Keratinocyte (primary cell): ENCODE measurements around the gene CFAP61. TPM values are rescaled to one million over a fixed set of nuclear protein-coding genes. Genes with fewer than 3 reads are reported as not detected.

Experiments
- DNase-seq: peaks from one replicate; pipeline ENCODE4 v3.0.0-alpha.2; 2011; ENCODE audit warnings: low read depth, missing footprints, low spot score
- FAIRE-seq: peaks from 2 replicates; lab custom pipeline; 2011; peaks lifted over from hg19 to GRCh38; lab: Jason Lieb, UNC
- H2AFZ ChIP-seq: 2 replicates; pipeline ENCODE4 v1.6.0; 2012; ENCODE audit warnings: low read length, control low read depth, inconsistent platforms; ENCODE audit not compliant: control insufficient read depth
- H3K27ac ChIP-seq: 2 replicates; pipeline ENCODE4 v1.5.1; 2011; ENCODE audit warnings: low read length; ENCODE audit not compliant: control insufficient read depth, insufficient read depth
- H3K27me3 ChIP-seq: 3 replicates; pipeline ENCODE4 v1.6.0; 2011; ENCODE audit warnings: low read length; ENCODE audit not compliant: control insufficient read depth, insufficient read depth; ENCODE audit errors: extremely low read depth
- H3K36me3 ChIP-seq, 2 experiments: 2 replicates in 1 of 2; 3 replicates in 1 of 2; pipeline ENCODE4 v1.5.1; 2011; ENCODE audit warnings: low read length in 2 of 2, mild to moderate bottlenecking in 1 of 2; ENCODE audit not compliant: control insufficient read depth in 2 of 2, insufficient read depth in 2 of 2; ENCODE audit errors: extremely low read depth in 1 of 2
- H3K4me1 ChIP-seq: 3 replicates; pipeline ENCODE4 v1.5.1; 2011; ENCODE audit warnings: low read length; ENCODE audit not compliant: control insufficient read depth, insufficient read depth; ENCODE audit errors: extremely low read depth
- H3K4me2 ChIP-seq: 3 replicates; pipeline ENCODE4 v1.6.0; 2011; ENCODE audit warnings: low read depth, low read length; ENCODE audit not compliant: control insufficient read depth, insufficient read depth; ENCODE audit errors: extremely low read depth
- H3K4me3 ChIP-seq, 3 experiments: fragments of 200-600 bp in 1 of 3; sonication (generic) in 1 of 3; 2 replicates in 2 of 3; 3 replicates in 1 of 3; pipeline ENCODE4 v1.5.1; 2011 to 2016; ENCODE audit warnings: low read length in 3 of 3, mild to moderate bottlenecking in 3 of 3, control low read depth in 2 of 3, inconsistent platforms in 1 of 3, low read depth in 1 of 3, mixed read lengths in 1 of 3, mixed run types in 1 of 3, moderate library complexity in 1 of 3; ENCODE audit not compliant: control insufficient read depth in 2 of 3, insufficient read depth in 2 of 3; ENCODE audit errors: extremely low read depth in 1 of 3
- H3K79me2 ChIP-seq: 2 replicates; pipeline ENCODE4 v1.6.0; 2012; ENCODE audit warnings: low read length; ENCODE audit not compliant: control insufficient read depth, insufficient read depth
- H3K9ac ChIP-seq: 3 replicates; pipeline ENCODE4 v1.6.0; 2011; ENCODE audit warnings: low read length; ENCODE audit not compliant: control insufficient read depth, insufficient read depth; ENCODE audit errors: extremely low read depth
- H3K9me1 ChIP-seq: 3 replicates; pipeline ENCODE4 v1.6.0; 2011; ENCODE audit warnings: low read length; ENCODE audit not compliant: control insufficient read depth, insufficient read depth; ENCODE audit errors: extremely low read depth
- H3K9me3 ChIP-seq: 2 replicates; pipeline ENCODE4 v1.5.1; 2012; ENCODE audit warnings: low read depth, low read length; ENCODE audit not compliant: control insufficient read depth
- H4K20me1 ChIP-seq: 3 replicates; pipeline ENCODE4 v1.6.0; 2011; ENCODE audit warnings: low read length; ENCODE audit not compliant: control insufficient read depth, insufficient read depth; ENCODE audit errors: extremely low read depth
- EZH2 ChIP-seq: IDR thresholded peaks from one replicate; pipeline ENCODE4 v1.6.1; 2012; ENCODE audit warnings: inconsistent platforms, mild to moderate bottlenecking, low read length, moderate library complexity
- dilution Hi-C: fragments of 300-500 bp; cut with MboI; formaldehyde crosslinking; loops from one replicate; pipeline ENCODE4 v1.7.0; 2020; ENCODE audit warnings: low sequenced_read_pairs; ENCODE audit not compliant: extremely low pct_ligation_motif_present
- polyA plus RNA-seq, 5 experiments: library from polyadenylated mRNA; depleted of rRNA in 3 of 5; stranded (reverse) in 3 of 5; stranded (forward) in 1 of 5; unstranded in 1 of 5; fragments of >200 nt; gene quantifications; 1 replicate in 1 of 5; 2 replicates in 3 of 5; 3 replicates in 1 of 5; pipeline versions ENCODE4 v1.2.1 to v1.2.3, GENCODE V29; 2011 to 2012; ENCODE audit warnings: missing spikeins in 2 of 5, low read depth in 1 of 5, low replicate concordance in 1 of 5
- TF ChIP-seq, protein P1 (sequence below), 3 experiments: IDR thresholded peaks in 1 of 3; conservative IDR thresholded peaks in 1 of 3; optimal IDR thresholded peaks in 1 of 3; 2 replicates in 2 of 3; 3 replicates in 1 of 3; pipeline versions ENCODE3 to v1.5.1; 2011; ENCODE audit warnings: low read length in 3 of 3, mild to moderate bottlenecking in 3 of 3, moderate library complexity in 2 of 3, control low read depth in 1 of 3, inconsistent platforms in 1 of 3; ENCODE audit not compliant: insufficient read depth in 2 of 3; ENCODE audit errors: extremely low read depth in 1 of 3

Gene CFAP61
- polyA plus RNA-seq, 1 donor (not counting 4 experiments of a cell fraction or from before 2014, with no cell fraction given): 0.25 TPM

DNA sequence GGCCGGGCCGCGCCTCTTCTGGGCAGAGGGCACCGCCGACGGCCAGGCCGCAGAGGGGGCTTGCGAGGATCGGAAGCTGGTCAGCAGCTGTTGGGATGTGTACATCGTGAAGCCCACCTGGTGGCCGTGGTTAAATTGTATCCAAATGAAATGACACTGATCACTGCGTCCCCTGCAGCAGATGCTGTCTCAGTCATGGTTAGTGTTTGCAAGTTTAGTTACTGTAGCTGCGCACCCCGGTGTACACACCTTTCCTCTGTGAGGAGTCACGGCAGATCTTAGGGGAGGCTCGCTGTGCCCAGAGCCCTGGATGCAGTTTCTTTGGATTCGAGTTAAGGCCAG, 34.5 kb upstream of the CFAP61 start:
- H4K20me1 ChIP-seq: no peaks in the 10 kb centered on the region
- peak overlapping the region; percentile 80 for H2AFZ ChIP-seq
- peak overlapping the region; percentile 85 for H3K27ac ChIP-seq
- TF ChIP-seq, protein P1, sequence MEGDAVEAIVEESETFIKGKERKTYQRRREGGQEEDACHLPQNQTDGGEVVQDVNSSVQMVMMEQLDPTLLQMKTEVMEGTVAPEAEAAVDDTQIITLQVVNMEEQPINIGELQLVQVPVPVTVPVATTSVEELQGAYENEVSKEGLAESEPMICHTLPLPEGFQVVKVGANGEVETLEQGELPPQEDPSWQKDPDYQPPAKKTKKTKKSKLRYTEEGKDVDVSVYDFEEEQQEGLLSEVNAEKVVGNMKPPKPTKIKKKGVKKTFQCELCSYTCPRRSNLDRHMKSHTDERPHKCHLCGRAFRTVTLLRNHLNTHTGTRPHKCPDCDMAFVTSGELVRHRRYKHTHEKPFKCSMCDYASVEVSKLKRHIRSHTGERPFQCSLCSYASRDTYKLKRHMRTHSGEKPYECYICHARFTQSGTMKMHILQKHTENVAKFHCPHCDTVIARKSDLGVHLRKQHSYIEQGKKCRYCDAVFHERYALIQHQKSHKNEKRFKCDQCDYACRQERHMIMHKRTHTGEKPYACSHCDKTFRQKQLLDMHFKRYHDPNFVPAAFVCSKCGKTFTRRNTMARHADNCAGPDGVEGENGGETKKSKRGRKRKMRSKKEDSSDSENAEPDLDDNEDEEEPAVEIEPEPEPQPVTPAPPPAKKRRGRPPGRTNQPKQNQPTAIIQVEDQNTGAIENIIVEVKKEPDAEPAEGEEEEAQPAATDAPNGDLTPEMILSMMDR (optimal IDR thresholded peaks at IDR 0.05 in 1 of 3, IDR thresholded peaks at IDR 0.05 in 1 of 3, conservative IDR thresholded peaks at IDR 0.05 in 1 of 3; ENCODE audit: extremely low read depth in 1 of 3, insufficient read depth in 2 of 3, low read length in 3 of 3): no peak
- no peak for TF ChIP-seq EZH2
- H3K36me3 ChIP-seq: peaks cover 5 to 30% of the 10 kb centered on the region in 2 experiments
- H3K79me2 ChIP-seq: peaks cover 57% of the 10 kb centered on the region
- H3K27me3 ChIP-seq: no peaks in the 10 kb centered on the region
- peak overlapping the region; percentile 92 for H3K4me2 ChIP-seq
- peaks cover 19% of the 10 kb centered on the region for H3K4me1 ChIP-seq
- H3K4me3 ChIP-seq: peak overlapping the region; percentile 84 to 96 (median 92)
- no peak for FAIRE-seq
- H3K9ac ChIP-seq: peak overlapping the region; percentile 95
- peaks cover 2% of the 10 kb centered on the region for H3K9me1 ChIP-seq
- no peaks in the 10 kb centered on the region for H3K9me3 ChIP-seq
- dilution Hi-C loops: no loop called here
- no peak for DNase-seq

DNA sequence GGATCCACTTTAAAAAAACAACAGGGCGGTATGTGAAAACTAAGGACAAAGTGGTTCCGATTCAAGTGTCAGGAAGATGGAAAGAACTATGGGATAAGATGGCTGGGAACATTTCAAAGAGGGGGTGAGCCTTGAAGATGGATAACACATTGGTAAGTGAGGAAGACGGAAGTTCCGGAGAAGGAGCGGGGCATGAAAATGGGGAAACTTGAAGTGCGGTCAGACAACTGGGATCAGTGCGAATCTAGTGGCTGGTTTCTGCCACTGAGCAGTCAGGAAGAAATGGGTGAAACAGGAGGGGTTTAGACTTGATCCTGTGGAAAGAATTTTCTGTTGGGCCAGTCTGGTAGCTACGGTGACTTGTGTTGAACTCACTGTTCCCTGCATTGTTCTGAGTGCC, 34.0 kb upstream of the CFAP61 start:
- H3K4me2 ChIP-seq: peak overlapping the region; percentile 92
- H3K27me3 ChIP-seq: no peaks in the 10 kb centered on the region
- peaks cover 62% of the 10 kb centered on the region for H3K79me2 ChIP-seq
- peak overlapping the region; percentile 85 for H3K27ac ChIP-seq
- no peak for FAIRE-seq
- H3K9ac ChIP-seq: peak overlapping the region; percentile 95
- H4K20me1 ChIP-seq: no peaks in the 10 kb centered on the region
- H3K9me1 ChIP-seq: peaks cover 2% of the 10 kb centered on the region
- TF ChIP-seq, protein P1 (optimal IDR thresholded peaks at IDR 0.05 in 1 of 3, IDR thresholded peaks at IDR 0.05 in 1 of 3, conservative IDR thresholded peaks at IDR 0.05 in 1 of 3; ENCODE audit: extremely low read depth in 1 of 3, insufficient read depth in 2 of 3, low read length in 3 of 3): no peak
- TF ChIP-seq EZH2: no peak
- H3K36me3 ChIP-seq: peaks cover 8 to 32% of the 10 kb centered on the region in 2 experiments
- no peak for DNase-seq
- H2AFZ ChIP-seq: no peak overlapping the region
- peaks cover 19% of the 10 kb centered on the region for H3K4me1 ChIP-seq
- H3K4me3 ChIP-seq: peak overlapping the region; percentile 84 to 96 (median 92)
- dilution Hi-C loops: no loop called here
- no peaks in the 10 kb centered on the region for H3K9me3 ChIP-seq
